Right lung (tissue), 5 donors: Measurements from ENCODE around the gene PGPEP1. TPM values are rescaled to one million over a fixed set of nuclear protein-coding genes. Genes with fewer than 3 reads are reported as not detected.
"Not testable (repeated sequence)": the region's sequence is repeated elsewhere in the genome, so short reads cannot be mapped to it uniquely, and the experiment has no call there.

Experiments used
- DNase-seq, 2 donors: peaks; one replicate each; pipeline ENCODE4 v3.0.0-alpha.2; 2013
- polyA plus RNA-seq, 5 donors: library from polyadenylated mRNA; unstranded; fragments of 120-200 nt; gene quantifications; one replicate each; pipeline versions ENCODE4 v1.2.1 to v1.2.3, GENCODE V29; 2013; ENCODE audit warnings: inconsistent platforms in 1 of 5, low replicate concordance in 1 of 5; ENCODE audit not compliant: insufficient read length in 5 of 5, insufficient read depth in 1 of 5

The PGPEP1 gene
- polyA plus RNA-seq, 5 donors = 13.0 to 25.3 (median 20.2) TPM

GRCh38 chr19:18307271-18307681, 33.1 kb upstream of the PGPEP1 start:
- DNase-seq = no peak

GRCh38 chr19:18308051-18308947, 32.1 kb upstream of the PGPEP1 start:
- DNase-seq = no peak

- DNase-seq = no peak
Measured at GRCh38 chr19:18308948-18309325, 31.5 kb upstream of the PGPEP1 start.

GRCh38 chr19:18309525-18310064, 30.8 kb upstream of the PGPEP1 start:
- DNase-seq = no peak

GRCh38 chr19:18310118-18310909, 30.1 kb upstream of the PGPEP1 start:
- DNase-seq = no peak

- no peak for DNase-seq
Measured at GRCh38 chr19:18310966-18311365, 29.4 kb upstream of the PGPEP1 start.

GRCh38 chr19:18311502-18312091, 28.8 kb upstream of the PGPEP1 start:
- DNase-seq = no peak

- no peak for DNase-seq
Measured at GRCh38 chr19:18312092-18312534, 28.3 kb upstream of the PGPEP1 start.

GRCh38 chr19:18313398-18313797, 27.0 kb upstream of the PGPEP1 start:
- no peak for DNase-seq

GRCh38 chr19:18317961-18318800, 22.2 kb upstream of the PGPEP1 start:
- no peak for DNase-seq

GRCh38 chr19:18319591-18320135, 20.7 kb upstream of the PGPEP1 start:
- DNase-seq = no peak

GRCh38 chr19:18320865-18321733, 19.3 kb upstream of the PGPEP1 start:
- DNase-seq = no peak

GRCh38 chr19:18321734-18322102, 18.7 kb upstream of the PGPEP1 start:
- no peak for DNase-seq

- no peak for DNase-seq
Measured at GRCh38 chr19:18322318-18322758, 18.1 kb upstream of the PGPEP1 start.

GRCh38 chr19:18322759-18323460, 17.5 kb upstream of the PGPEP1 start, which contains the start of gene LSM4:
Gene LSM4 (minus strand): TSS chr19:18323076. CDS start chr19:18323020, 56 bp downstream.
- peak; percentile 96 to 97 for DNase-seq

GRCh38 chr19:18324373-18324731, 16.0 kb upstream of the PGPEP1 start:
- not testable (repeated sequence) for DNase-seq

GRCh38 chr19:18326772-18327171, 13.6 kb upstream of the PGPEP1 start:
- no peak for DNase-seq

- DNase-seq = peak; percentile 91 to 93
Measured at GRCh38 chr19:18328340-18329034, 11.9 kb upstream of the PGPEP1 start.

- no peak for DNase-seq
Measured at GRCh38 chr19:18329035-18329376, 11.4 kb upstream of the PGPEP1 start.
